HepG2 (cell line): ENCODE data around the gene SIK2. TPM values are rescaled to one million over a fixed set of nuclear protein-coding genes. Genes with fewer than 3 reads are reported as not detected.
"Not testable (repeated sequence)": the region's sequence is repeated elsewhere in the genome, so short reads cannot be mapped to it uniquely, and the experiment has no call there.

Experiments used
- ATAC-seq: fragments of 200-7000 bp; cut with Tn5 transposase; 3 replicates; pipeline ENCODE4 v1.9.1; 2020; ENCODE audit warnings: mild to moderate bottlenecking, moderate library complexity
- BruUV-seq: library from RNA; stranded (reverse); fragments of 400-500 nt; replicated peaks from 2 replicates; lab custom pipeline; 2021; lab: Mats Ljungman, UMichigan
- CTCF ChIA-PET: fragments of 300-600 bp; formaldehyde crosslinking; extraction: SDS; loops from one replicate; lab custom pipeline; 2021; ENCODE audit warnings: low total read pairs, inconsistent platforms, low intra/inter-chr PET ratio; lab: Yijun Ruan, JAX
- POLR2A ChIA-PET: fragments of 350-600 bp; sonication (Branson Sonifier 250); formaldehyde crosslinking; loops from one replicate; lab custom pipeline; 2020; ENCODE audit warnings: antibody characterized with exemption, inconsistent platforms; lab: Yijun Ruan, JAX
- DNase-seq: peaks from one replicate; pipeline ENCODE4 v3.0.0-alpha.2; 2015; ENCODE audit warnings: low spot score
- FAIRE-seq: peaks from 3 replicates; lab custom pipeline; 2011; peaks lifted over from hg19 to GRCh38; lab: Jason Lieb, UNC
- H2AFZ ChIP-seq: one replicate; pipeline ENCODE4 v1.6.1; 2011; ENCODE audit warnings: low read length, inconsistent platforms
- H3K27ac ChIP-seq: fragments of 300-600 bp; 3 replicates; pipeline ENCODE4 v1.8.0; 2011; ENCODE audit warnings: mixed run types, mild to moderate bottlenecking, mixed read lengths, low read length, inconsistent platforms; ENCODE audit not compliant: insufficient read depth; ENCODE audit errors: extremely low read length
- H3K27me3 ChIP-seq, 2 experiments: fragments of 200-600 bp in 1 of 2; 2 replicates in 1 of 2; 3 replicates in 1 of 2; pipeline versions ENCODE4 v1.6.0 to v1.8.0; 2011; ENCODE audit warnings: low read length in 2 of 2, mild to moderate bottlenecking in 2 of 2, moderate library complexity in 2 of 2, inconsistent platforms in 1 of 2; ENCODE audit not compliant: insufficient read depth in 2 of 2, control insufficient read depth in 1 of 2
- H3K36me3 ChIP-seq, 2 experiments: fragments of 200-600 bp in 1 of 2; replicated peaks in 1 of 2; 2 replicates in 1 of 2; 3 replicates in 1 of 2; pipeline versions ENCODE4 v1.5.1 to v1.8.0; 2011; ENCODE audit warnings: low read length in 2 of 2, inconsistent platforms in 1 of 2; ENCODE audit not compliant: insufficient read depth in 2 of 2, control insufficient read depth in 1 of 2
- H3K4me1 ChIP-seq: 2 replicates; pipeline ENCODE4 v1.5.1; 2012; ENCODE audit warnings: low read length, inconsistent platforms; ENCODE audit not compliant: insufficient read depth
- H3K4me2 ChIP-seq: 2 replicates; pipeline ENCODE4 v1.6.0; 2011; ENCODE audit warnings: low read depth, low read length, inconsistent platforms
- H3K4me3 ChIP-seq, 3 experiments: fragments of 200-600 bp in 1 of 3; sonication (generic), shearing (Covaris generic) in 1 of 3; replicated peaks in 1 of 3; 2 replicates each; pipeline ENCODE4 v1.5.1; 2011 to 2016; ENCODE audit warnings: low read length in 3 of 3, inconsistent platforms in 2 of 3, low read depth in 2 of 3, mild to moderate bottlenecking in 2 of 3, control low read depth in 1 of 3, mixed read lengths in 1 of 3; ENCODE audit not compliant: insufficient read depth in 1 of 3
- H3K79me2 ChIP-seq: one replicate; pipeline ENCODE4 v1.6.1; 2011; ENCODE audit warnings: low read length, inconsistent platforms; ENCODE audit not compliant: insufficient read depth
- H3K9ac ChIP-seq: 2 replicates; pipeline ENCODE4 v1.6.0; 2011; ENCODE audit warnings: mild to moderate bottlenecking, low read depth, low read length, inconsistent platforms; ENCODE audit not compliant: insufficient read depth
- H3K9me3 ChIP-seq: 2 replicates; pipeline ENCODE4 v1.5.1; 2012; ENCODE audit warnings: mild to moderate bottlenecking, low read length
- H4K20me1 ChIP-seq: 2 replicates; pipeline ENCODE4 v1.6.0; 2011; ENCODE audit warnings: inconsistent platforms, mild to moderate bottlenecking, low read length, moderate library complexity; ENCODE audit not compliant: insufficient read depth
- CEBPB ChIP-seq: IDR thresholded peaks from 2 replicates; pipeline ENCODE4 v1.6.1; 2011; ENCODE audit warnings: low read depth, low read length, improper control_type of control experiment, borderline replicate concordance
- HIC2 ChIP-seq: sonication (generic); formaldehyde crosslinking; IDR thresholded peaks from 2 replicates; pipeline ENCODE4 v1.9.0; 2022; ENCODE audit warnings: low read depth, missing genetic modification reagents
- SNAPC2 ChIP-seq: sonication (generic); formaldehyde crosslinking; IDR thresholded peaks from 2 replicates; pipeline ENCODE4 v1.8.1; 2022; ENCODE audit warnings: mild to moderate bottlenecking, missing genetic modification reagents
- WGBS: methylation state at CpG from one replicate; pipeline ENCODE4 v1.1.6; 2017; ENCODE audit warnings: low lambda C conversion rate; 5-methylcytosine and 5-hydroxymethylcytosine counted together
- in situ Hi-C: cut with HindIII; loops from 2 replicates; pipeline ENCODE4 v1.10.0; 2017; ENCODE audit warnings: low pct_unique_long_range_greater_than_20kb; ENCODE audit not compliant: extremely low pct_ligation_motif_present
- intact Hi-C: fragments of 100-400 bp; cut with micrococcal nuclease; formaldehyde crosslinking; loops from one replicate; pipeline ENCODE4 v1.10.0; 2022; ENCODE audit not compliant: unreplicated experiment
- polyA plus RNA-seq, 8 experiments: library from polyadenylated mRNA; depleted of rRNA in 3 of 8; stranded (reverse) in 7 of 8; unstranded in 1 of 8; fragments of >200 nt; fragmentation: Illumina TruSeq in 4 of 8; extraction: Trizol in 4 of 8; gene quantifications; 2 replicates each; pipeline versions ENCODE4 v1.2.1 to v1.2.3, GENCODE V29; 2011 to 2016; ENCODE audit warnings: low read depth in 4 of 8, missing spikeins in 1 of 8, mixed read lengths in 1 of 8; ENCODE audit not compliant: insufficient read depth in 1 of 8
- total RNA-seq, 5 experiments: library from RNA; depleted of rRNA; stranded (reverse); fragments of >200 nt; fragmentation: Illumina TruSeq; extraction: Trizol; gene quantifications; 2 replicates each; pipeline ENCODE4 v1.2.3, GENCODE V29; 2016; ENCODE audit warnings: low read depth in 1 of 5

The SIK2 gene
- total and polyA plus RNA-seq, 2 of the 13 experiments (the other 11 are each of a cell fraction or from before 2014, with no cell fraction given) = 8.1 to 15.4 TPM

- in situ Hi-C loops = no loop called here
- H3K4me2 ChIP-seq = no peak overlapping the region
- FAIRE-seq = no peak
- no TSS peak for BruUV-seq
- no peaks in the 10 kb centered on the region for H3K27me3 ChIP-seq
- H3K4me3 ChIP-seq = no peak overlapping the region
- no peaks in the 10 kb centered on the region for H3K79me2 ChIP-seq
- 93% methylated on average over 5 of the region's 5 CpGs for WGBS
- H4K20me1 ChIP-seq = no peaks in the 10 kb centered on the region
- H3K27ac ChIP-seq = no peak overlapping the region
- no peak for ATAC-seq
- H3K9me3 ChIP-seq = no peaks in the 10 kb centered on the region
- peaks cover 0 to 8% of the 10 kb centered on the region in 2 experiments; a peak in 3 of 5 replicates for H3K36me3 ChIP-seq
- H3K9ac ChIP-seq = no peak overlapping the region
- no peak overlapping the region for H2AFZ ChIP-seq
- intact Hi-C loops = no loop called here
- TF ChIP-seq CEBPB = peak; percentile 47; the same call in 1 of the 2 replicates
- TF ChIP-seq SNAPC2 = no peak
- TF ChIP-seq HIC2 (CRISPR knock-in tag) = no peak
- ChIA-PET CTCF (no interaction called here), POLR2A (no interaction called here)
- DNase-seq = no peak
- no peaks in the 10 kb centered on the region for H3K4me1 ChIP-seq
Measured at GRCh38 chr11:111655924-111656323, 53.7 kb downstream of the SIK2 start.

GRCh38 chr11:111657905-111658304 lies 55.7 kb downstream of the SIK2 start:
- H2AFZ ChIP-seq, H3K36me3 ChIP-seq, POLR2A ChIA-PET, BruUV-seq, H3K27ac ChIP-seq, H3K4me3 ChIP-seq, in situ Hi-C loops, H3K9ac ChIP-seq, H4K20me1 ChIP-seq, CTCF ChIA-PET, DNase-seq, H3K27me3 ChIP-seq, H3K9me3 ChIP-seq, intact Hi-C loops, H3K79me2 ChIP-seq, H3K4me2 ChIP-seq, FAIRE-seq, ATAC-seq, H3K4me1 ChIP-seq: not testable (repeated sequence)
- 92% methylated on average over 8 of the region's 8 CpGs for WGBS

DNA sequence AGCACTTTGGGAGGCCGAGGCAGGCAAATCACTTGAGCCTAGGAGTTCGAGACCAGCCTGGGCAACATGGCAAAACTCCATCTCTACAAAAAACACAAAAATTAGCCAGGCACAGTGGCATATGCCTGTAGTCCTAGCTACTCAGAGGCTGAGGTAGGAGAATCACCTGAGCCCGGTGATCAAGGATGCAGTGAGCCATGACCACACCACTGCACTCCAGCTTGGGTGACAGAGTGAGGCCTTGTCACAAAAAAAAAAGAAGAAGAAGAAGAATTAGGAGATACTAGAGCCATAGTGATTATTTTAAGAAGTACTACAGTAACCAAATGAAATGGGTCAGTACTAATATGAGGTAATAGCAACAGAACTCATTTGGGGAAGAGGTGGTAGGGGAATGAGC lies 56.2 kb downstream of the SIK2 start:
- FAIRE-seq, H4K20me1 ChIP-seq, H3K4me2 ChIP-seq, H3K27ac ChIP-seq, ATAC-seq, H3K9me3 ChIP-seq, H3K4me3 ChIP-seq, H3K79me2 ChIP-seq, POLR2A ChIA-PET, in situ Hi-C loops, intact Hi-C loops, CTCF ChIA-PET, H3K4me1 ChIP-seq, H3K9ac ChIP-seq, DNase-seq, BruUV-seq, H2AFZ ChIP-seq, H3K36me3 ChIP-seq, H3K27me3 ChIP-seq: not testable (repeated sequence)
- WGBS = 96% methylated on average over 3 of the region's 3 CpGs
